NK-92 (cell line): Measurements from ENCODE around the gene ARFGEF3.
"Not testable (repeated sequence)": the region's sequence is repeated elsewhere in the genome, so short reads cannot be mapped to it uniquely, and the experiment has no call there.

ENCODE experiments used
- DNase-seq: peaks from one replicate; lab custom pipeline; 2025; ENCODE audit not compliant: unreplicated experiment; lab: John Stamatoyannopoulos, UW

Gene ARFGEF3

DNA sequence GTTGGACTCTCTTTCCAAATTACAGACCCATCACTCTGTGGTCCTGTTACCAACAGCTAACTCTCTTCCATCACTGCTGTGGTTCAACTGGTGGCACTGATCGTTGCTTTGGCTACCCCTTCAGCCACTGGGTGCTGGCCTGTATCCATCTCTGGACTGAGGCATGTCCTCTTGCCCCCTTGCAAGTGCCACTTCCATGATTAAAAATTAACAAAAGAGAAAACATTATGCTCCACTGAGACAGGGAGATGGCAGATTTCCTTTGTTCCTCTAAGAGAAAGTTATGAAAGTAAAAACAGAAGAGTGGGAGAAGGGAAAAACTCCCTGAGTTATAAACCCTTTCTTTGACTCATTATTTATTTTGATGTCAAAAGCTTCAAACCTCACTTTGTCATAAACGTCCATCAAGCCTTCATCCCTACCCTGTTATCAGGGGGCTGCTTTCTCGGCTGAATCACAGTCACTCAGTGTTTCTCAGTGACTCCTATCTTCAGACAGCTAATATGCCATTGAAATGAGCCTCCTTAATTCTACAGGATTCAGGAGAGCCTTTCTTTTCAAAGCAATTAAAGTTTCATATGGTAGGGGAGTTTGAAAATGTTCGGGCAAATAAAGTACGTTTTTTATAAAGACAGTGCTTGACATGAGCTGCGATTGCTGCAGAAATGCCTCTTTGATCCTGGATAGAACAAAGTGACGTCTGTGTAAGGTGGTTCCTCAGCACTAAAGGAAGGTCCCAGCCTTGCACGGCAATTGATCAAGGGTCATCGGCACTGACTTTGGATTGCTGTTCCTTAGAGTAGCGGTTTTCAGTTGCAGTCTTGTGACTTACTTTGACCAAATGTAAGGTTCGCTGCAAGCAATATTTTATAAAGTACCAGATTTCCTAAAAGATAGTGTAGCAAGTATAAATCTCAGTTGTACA, 106.5 kb downstream of the ARFGEF3 start:
- no peak for DNase-seq

DNA sequence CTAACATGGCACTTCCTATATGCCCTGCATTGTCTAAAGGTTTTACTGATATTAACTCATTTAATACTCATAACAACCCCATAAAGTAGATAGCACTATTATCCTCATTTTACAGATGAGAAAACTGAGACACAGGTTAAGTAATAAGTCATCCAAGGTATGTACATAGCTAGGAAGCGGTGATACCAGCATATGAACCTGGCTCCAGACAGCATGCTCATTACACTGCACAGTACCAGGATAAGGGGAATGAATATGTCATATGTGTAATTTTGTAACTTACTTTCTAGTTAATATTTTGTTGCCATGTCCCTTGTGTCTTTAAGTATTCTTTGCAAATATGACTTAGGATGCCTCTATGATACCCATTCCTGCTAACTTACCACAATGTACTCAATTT, 109.7 kb downstream of the ARFGEF3 start:
- DNase-seq = no peak

DNA sequence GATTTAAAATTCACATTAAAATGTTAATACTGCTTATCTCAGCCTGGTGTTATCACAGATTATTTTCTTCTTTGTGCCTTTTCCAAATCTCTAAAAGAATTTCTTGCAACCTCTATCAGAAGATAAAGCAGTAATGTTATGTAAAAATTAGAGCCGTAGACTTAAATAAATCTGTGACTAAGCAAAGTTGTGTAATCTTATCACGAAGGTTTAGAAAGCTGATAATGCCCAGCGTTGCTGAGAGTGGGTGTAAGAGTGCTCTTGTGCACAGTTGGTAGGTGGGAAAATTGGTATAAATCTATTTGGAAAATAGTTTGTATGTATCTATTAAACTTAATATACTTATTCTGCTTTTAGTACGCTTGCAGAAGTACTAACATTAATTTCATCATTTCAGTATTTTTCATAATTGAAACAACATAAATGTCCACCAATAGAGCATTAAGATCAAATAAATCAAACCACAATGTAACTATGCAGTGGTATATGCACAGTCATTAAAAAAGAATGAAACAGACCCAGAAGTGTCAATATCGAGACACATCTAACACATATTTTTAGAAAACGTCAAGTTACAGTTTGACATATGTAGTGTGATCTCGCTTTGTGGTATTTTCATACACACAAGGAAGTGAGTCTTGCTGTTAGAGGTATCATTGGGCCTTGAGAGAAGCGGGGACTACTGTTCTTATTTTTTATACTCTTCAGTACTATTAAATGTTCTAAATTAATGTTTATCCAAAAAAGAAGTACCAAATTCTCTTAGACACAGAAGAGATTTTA, 111.0 kb downstream of the ARFGEF3 start:
- no peak for DNase-seq

DNA sequence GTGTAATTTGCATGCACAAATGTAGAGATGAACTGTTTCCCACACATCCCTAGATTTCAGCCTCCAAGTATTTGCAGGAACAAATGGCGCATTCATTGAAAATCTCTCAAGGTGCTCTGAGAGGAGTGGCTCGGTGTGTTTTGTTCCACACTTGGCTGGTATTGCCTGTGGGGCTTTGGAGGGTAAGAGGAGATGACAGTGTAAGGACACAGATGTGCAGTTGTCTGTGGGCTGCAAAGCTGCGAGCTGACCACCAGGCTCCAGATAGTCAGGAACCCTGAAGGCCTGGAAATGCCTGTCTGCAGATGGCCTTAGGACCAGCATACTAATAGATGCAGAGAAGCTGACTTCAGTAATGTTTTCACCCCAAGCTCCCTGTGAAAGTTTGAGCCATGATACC, 114.2 kb downstream of the ARFGEF3 start:
- DNase-seq = no peak

DNA sequence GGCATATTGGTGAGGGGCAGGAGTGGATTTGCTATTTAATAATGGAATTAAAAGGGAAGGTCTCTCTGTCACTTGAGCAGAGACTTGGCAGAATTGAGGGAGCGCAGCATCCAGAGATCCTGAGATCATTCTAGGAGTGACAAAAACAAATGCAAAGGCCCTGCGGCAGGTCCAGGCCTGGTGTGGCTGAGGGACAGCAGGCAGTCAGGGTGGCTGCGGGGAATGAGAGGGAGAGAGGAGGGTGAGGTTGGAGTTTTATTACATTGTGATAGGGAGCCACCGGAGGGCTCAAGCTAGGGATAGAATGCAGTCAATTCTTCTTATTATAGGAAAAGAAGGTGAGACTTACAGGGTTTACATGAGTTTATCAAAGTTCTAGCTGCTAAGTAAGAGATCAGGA, 116.1 kb downstream of the ARFGEF3 start:
- DNase-seq = no peak

DNA sequence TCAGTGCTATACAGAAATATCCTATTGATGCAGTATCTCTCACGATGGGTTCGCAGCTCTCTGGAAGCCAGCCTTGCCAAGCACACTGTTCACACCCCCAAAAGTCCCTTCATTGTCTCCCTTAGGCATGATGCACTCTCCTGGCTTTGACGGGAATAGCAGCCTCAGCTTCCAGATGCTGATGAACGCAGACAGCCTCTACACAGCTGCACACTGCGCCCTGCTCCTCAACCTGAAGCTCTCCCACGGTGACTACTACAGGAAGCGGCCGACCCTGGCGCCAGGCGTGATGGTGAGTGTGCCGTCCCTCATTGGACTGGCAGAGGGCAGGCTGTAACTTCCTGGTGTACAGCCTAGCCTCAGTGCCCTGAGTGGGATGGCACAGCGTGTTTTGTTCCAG, 116.6 kb downstream of the ARFGEF3 start:
- no peak for DNase-seq

DNA sequence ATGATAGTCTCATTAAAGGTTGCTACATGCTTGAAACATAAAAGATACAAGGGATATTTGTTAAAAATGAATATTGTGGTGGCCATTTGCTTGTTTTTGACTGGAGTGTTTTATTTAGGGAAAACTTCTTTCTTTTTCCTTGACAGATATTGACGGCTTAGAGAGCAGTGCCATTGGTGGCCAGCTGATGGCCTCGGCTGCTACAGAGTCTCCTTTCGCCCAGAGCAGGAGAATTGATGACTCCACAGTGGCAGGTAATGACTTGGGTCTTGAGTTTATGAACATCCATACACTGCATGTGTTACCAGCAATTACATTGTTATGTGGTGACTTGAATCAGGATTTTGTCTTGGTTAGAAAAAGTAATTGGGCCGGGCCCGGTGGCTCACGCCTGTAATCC, 124.1 kb downstream of the ARFGEF3 start:
- DNase-seq = no peak

DNA sequence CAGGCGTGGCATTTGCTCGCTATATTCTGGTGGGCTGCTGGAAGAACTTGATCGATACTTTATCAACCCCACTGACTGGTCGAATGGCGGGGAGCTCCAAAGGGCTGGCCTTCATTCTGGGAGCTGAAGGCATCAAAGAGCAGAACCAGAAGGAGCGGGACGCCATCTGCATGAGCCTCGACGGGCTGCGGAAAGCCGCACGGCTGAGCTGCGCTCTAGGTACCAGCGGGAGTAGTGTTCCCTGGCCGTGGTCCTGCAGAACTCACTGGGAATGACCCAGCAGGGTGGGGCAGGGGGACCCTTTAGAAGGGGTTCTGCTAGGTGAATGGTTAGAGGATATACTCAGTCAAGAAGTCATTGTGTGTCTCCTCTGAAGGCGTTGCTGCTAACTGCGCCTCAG, 125.0 kb downstream of the ARFGEF3 start:
- no peak for DNase-seq

DNA sequence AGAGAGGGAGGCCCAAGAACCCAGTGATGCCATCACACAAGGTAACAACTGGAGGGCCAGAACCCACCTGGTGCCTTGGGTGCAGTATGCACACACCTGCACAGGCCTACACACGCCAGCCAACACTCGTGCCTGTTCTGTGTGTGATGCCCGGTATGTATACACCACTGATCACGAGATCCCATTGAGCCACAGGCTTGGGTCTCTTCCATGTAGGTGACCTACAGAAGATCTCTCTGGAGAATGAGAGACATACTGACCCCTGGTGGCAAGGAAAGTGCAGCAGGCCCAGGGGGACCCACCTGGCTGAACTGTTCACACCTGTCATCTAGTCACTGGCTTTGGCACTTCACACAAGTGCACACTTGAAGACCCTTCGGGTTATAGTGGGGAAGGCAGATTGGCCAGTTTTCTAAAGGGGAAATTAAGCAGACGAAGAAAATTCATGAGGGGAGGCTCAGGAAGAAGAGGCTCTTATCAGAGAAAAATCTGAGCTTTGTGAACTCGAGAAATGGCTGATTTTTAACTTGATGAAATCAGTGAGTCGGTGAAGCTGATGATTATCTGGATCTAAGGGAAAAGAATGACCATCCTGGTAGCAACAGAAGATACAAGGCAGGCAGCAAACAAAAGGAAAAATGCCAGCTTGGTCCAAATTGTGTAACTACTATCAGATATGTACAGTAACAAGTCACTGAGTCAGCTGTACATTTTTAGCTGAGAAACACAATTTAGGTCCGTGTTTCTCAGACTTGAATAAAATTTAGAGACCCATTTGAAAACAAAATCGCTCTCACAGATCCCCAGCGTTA, 125.6 kb downstream of the ARFGEF3 start:
- no peak for DNase-seq

DNA sequence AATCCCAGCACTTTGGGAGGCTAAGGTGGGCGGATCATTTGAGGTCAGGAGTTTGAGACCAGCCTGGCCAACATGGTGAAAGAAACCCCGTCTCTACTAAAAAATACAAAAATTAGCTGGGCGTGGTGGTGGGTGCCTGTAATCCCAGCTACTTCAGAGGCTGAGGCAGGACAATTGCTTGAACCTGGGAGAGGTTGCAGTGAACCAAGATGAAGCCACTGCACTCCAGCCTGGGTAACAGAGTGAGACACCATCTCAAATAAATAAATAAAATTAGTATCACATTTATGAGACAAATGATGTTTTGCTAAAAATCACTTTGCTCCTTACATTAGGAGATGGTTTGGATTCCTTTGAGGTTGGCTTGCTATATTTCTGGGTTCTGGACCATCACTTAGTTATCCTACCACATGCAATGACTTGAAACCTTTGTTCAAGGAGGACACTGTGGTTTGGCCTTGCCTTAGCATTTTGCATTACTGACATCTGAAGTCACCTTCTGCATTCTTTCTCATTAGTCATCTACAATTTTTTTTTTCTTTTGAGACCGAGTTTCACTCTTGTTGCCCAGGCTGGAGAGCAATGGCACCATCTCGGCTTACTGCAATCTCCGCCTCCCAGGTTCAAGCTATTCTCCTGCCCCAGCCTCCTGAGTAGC, 126.8 kb downstream of the ARFGEF3 start:
- not testable (repeated sequence) for DNase-seq

DNA sequence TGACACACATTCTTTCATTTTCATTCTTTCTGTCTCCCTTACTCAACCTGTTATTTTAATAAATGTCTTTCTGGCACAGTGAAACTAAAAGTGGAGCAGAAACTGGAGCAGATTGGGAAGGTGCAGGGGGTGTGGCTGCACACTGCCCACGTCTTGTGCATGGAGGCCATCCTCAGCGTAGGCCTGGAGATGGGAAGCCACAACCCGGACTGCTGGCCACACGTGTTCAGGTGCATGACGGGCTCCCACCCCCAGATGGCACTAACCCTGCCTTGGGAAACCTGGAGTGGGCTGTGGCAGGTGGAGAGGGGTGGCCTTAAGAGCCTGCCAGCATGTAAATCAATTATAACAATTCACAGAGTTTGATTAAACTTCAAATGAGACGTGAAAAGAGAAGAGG, 128.0 kb downstream of the ARFGEF3 start:
- DNase-seq = no peak

DNA sequence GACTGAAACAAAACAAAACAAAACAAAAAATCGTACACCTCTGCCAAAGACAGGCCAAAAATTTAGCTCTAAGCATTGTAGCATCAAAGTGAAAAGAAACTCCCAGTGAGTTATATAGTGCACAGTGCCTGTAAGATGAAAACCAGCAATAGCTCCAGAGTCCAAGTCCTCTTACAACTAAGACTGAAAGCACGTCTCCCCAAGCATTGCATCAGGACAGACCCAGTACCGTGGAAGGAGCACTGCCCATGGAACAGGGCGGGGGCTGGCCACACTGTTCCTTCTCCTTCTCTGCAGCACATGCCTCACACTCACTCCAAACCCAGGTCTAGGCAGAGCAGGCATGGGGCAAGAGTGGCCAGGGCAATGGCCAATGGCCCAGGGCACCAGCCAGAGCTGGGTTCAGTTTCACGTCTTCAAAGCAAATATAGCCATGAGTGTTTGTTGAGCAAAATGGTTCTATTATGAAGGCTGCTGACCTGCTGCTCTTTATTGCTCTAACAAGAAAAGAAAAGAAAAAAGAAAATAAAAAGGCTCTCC, 128.8 kb downstream of the ARFGEF3 start:
- DNase-seq = no peak

DNA sequence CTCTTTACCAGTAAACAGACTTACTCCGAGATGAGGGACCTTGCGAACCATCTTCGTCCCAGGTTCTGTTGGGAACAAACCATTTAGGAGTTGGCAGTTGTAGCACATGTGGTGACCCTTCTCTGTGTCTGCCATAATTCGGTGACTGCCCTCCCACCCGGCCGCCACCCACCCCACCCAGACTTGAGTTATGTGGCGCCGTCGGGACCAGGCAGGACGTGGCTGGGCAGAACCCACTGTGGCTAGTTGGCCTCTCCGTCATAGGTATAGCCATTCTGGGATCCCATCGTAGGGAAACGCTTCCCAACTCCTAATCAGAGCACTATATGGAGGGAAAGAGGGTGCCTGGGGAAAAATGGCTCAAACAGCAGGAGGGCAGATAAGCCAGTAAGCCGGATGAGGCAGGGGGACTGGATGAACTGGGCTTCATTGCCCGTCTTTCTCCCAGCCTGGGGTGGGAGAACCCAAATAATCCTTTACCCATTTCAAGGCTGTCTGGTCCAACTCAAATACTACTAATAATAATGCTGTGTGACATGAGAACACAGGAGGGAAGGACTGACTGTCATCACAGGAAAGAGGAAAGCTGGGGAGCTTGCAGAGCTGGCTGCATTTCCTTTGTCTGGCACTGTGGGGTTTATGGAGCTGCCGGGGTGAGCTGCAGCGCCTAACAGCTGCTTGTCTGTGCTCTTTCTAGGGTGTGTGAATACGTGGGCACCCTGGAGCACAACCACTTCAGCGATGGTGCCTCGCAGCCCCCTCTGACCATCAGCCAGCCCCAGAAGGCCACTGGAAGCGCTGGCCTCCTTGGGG, 129.5 kb downstream of the ARFGEF3 start:
- no peak for DNase-seq

DNA sequence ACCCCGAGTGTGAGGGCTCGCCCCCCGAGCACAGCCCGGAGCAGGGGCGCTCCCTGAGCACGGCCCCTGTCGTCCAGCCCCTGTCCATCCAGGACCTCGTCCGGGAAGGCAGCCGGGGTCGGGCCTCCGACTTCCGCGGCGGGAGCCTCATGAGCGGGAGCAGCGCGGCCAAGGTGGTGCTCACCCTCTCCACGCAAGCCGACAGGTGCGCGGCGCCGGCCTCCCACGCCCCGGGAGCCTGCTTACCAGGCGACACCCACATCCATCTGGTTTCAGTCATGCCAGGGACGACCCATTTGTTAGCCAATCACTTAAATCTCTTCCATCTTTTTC, 130.1 kb downstream of the ARFGEF3 start:
- DNase-seq = no peak

DNA sequence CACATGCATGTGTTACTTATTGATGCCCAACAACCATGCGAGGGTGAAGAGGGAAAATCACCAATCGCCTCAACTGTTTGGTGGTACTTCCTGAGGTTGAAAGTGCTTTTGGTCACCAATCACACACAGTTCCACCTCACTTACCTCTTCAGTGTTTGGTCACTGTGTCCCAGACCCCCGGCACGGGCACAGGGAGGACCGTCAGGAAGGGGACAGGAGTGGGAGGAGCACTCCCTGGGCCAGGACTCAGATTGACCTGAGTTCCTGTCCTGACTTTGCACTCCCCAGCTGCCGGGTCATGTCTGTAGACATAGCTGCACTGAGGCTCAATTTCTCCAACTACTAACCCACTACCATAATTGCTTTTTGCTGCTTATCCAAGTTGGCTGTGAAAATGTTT, 130.7 kb downstream of the ARFGEF3 start:
- DNase-seq = no peak

DNA sequence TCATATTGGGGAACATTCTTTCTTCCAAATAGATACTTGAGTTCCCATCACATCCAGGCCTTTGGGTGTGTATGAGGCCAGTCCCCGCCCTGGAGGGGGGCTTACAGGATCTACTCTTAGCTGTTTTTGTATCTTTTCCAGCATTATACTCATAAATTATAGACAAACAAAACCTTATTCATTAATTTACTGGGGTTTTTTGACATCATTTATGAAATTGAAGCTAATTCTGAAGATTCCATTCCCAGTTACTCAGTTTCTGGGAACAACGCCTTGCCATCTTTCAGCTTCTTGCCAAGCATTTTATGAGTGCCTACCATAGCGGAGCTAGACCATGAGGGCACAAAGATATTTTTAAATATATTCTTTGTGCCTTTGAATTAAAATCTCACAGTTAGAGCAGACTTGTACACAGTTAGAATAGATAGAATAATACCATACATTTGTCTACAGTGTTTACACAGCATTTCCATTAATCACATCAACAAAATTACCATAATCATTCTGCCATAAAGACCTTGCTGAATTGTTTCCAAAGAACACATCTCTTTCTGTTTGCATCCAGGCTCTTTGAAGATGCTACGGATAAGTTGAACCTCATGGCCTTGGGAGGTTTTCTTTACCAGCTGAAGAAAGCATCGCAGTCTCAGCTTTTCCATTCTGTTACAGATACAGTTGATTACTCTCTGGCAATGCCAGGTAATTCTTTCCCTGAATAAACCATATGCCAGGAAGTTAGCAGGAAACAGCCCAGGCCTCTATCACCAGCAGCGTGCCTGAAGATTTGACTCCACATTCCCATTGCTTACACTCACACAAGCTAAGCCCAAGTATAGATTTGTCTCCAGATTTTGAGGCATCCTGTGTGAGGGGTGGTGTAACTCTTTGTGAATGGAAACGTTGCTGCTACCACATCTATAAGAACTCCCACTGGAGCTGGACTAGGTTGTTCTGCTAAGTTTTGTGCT, 132.0 kb downstream of the ARFGEF3 start:
- DNase-seq = no peak

DNA sequence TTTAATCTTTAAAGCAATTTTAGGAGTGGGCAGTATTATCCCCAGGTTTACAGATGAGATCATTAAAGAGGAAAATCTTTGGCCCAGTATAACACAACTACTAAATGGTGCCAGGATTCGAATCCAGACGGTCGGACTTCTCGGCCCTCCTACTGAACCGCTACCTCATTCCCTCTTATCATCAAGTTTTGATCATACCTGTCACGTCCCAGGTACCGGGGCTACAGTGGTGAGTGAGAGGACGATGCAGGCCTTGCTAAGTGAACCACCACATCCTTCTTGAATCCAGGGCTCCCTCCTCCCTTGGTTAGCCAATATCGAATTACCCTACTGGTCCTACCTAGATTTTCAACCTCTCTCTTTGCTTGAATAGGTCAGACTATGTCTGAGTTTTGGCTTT, 134.6 kb downstream of the ARFGEF3 start:
- DNase-seq = no peak

DNA sequence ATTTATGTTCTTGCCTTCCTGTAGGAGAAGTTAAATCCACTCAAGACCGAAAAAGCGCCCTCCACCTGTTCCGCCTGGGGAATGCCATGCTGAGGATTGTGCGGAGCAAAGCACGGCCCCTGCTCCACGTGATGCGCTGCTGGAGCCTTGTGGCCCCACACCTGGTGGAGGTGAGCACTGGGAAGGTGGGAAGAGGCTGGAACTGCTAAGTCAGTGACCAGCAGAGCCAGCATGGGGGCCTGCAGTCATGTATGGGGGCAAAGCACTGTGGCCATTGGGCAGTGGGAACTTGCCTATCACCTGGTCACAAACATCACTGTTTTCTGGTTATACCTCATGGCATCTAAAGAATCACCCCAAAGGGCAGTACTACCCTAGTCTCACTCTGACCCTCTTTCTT, 135.0 kb downstream of the ARFGEF3 start:
- no peak for DNase-seq
